Activated T-cell treated with anti-CD3 and anti-CD28 coated beads, Interleukin-2, amount 50 U/mL, for 24 hours (primary cell): Measurements from ENCODE around the gene MCTP2.

Source experiments
- DNase-seq: peaks from one replicate; pipeline ENCODE4 v3.0.0-alpha.2; 2020
- H3K27ac Mint-ChIP-seq: 2 replicates; pipeline ENCODE4 v1.8.0; 2020; ENCODE audit warnings: mild to moderate bottlenecking, mixed read lengths
- H3K27me3 Mint-ChIP-seq: 2 replicates; pipeline ENCODE4 v1.8.0; 2020; ENCODE audit warnings: mixed read lengths
- H3K36me3 Mint-ChIP-seq: 2 replicates; pipeline ENCODE4 v1.8.0; 2020; ENCODE audit warnings: low read depth, mixed read lengths
- H3K4me1 Mint-ChIP-seq: 2 replicates; pipeline ENCODE4 v1.8.0; 2020; ENCODE audit warnings: low read depth, mixed read lengths
- H3K4me3 Mint-ChIP-seq: 2 replicates; pipeline ENCODE4 v1.8.0; 2020; ENCODE audit warnings: mild to moderate bottlenecking, moderate library complexity, mixed read lengths
- H3K9me3 Mint-ChIP-seq: 2 replicates; pipeline ENCODE4 v1.8.0; 2020; ENCODE audit warnings: mixed read lengths

Gene MCTP2

GRCh38 chr15:94287794-94288246, 56.5 kb downstream of the MCTP2 start:
- Mint-ChIP-seq H3K4me1 (peaks cover 42% of the 10 kb centered on the region), H3K9me3 (peaks cover 14% of the 10 kb centered on the region), H3K27ac (peak overlapping the region; percentile 72), H3K36me3 (peaks cover 48% of the 10 kb centered on the region), H3K4me3 (peak overlapping the region; percentile 49), H3K27me3 (no peaks in the 10 kb centered on the region)
- DNase-seq, result no peak

GRCh38 chr15:94290730-94291129, 59.4 kb downstream of the MCTP2 start:
- no peak overlapping the region for H3K4me3 Mint-ChIP-seq
- peaks cover 33% of the 10 kb centered on the region for H3K36me3 Mint-ChIP-seq
- H3K27ac Mint-ChIP-seq, result no peak overlapping the region
- peaks cover 56% of the 10 kb centered on the region for H3K4me1 Mint-ChIP-seq
- DNase-seq, result no peak
- H3K9me3 Mint-ChIP-seq, result peaks cover 14% of the 10 kb centered on the region
- H3K27me3 Mint-ChIP-seq, result no peaks in the 10 kb centered on the region

- Mint-ChIP-seq H3K4me1 (peaks cover 49% of the 10 kb centered on the region), H3K4me3 (no peak overlapping the region), H3K36me3 (peaks cover 29% of the 10 kb centered on the region), H3K27ac (no peak overlapping the region), H3K27me3 (no peaks in the 10 kb centered on the region), H3K9me3 (peaks cover 12% of the 10 kb centered on the region)
- no peak for DNase-seq
Measured at GRCh38 chr15:94293411-94294402, 62.3 kb downstream of the MCTP2 start.

- Mint-ChIP-seq H3K4me1 (peaks cover 50% of the 10 kb centered on the region), H3K9me3 (peaks cover 8% of the 10 kb centered on the region), H3K36me3 (peaks cover 30% of the 10 kb centered on the region), H3K4me3 (no peak overlapping the region), H3K27ac (no peak overlapping the region), H3K27me3 (no peaks in the 10 kb centered on the region)
- no peak for DNase-seq
Measured at GRCh38 chr15:94294556-94294955, 63.2 kb downstream of the MCTP2 start.

GRCh38 chr15:94295275-94295674, 63.9 kb downstream of the MCTP2 start:
- peaks cover 51% of the 10 kb centered on the region for H3K4me1 Mint-ChIP-seq
- H3K4me3 Mint-ChIP-seq, result no peak overlapping the region
- H3K36me3 Mint-ChIP-seq, result peaks cover 32% of the 10 kb centered on the region
- H3K27me3 Mint-ChIP-seq, result no peaks in the 10 kb centered on the region
- H3K9me3 Mint-ChIP-seq, result peaks cover 6% of the 10 kb centered on the region
- no peak overlapping the region for H3K27ac Mint-ChIP-seq
- DNase-seq, result no peak

GRCh38 chr15:94296717-94297116, 65.4 kb downstream of the MCTP2 start:
- no peaks in the 10 kb centered on the region for H3K9me3 Mint-ChIP-seq
- no peak for DNase-seq
- peaks cover 49% of the 10 kb centered on the region for H3K4me1 Mint-ChIP-seq
- no peaks in the 10 kb centered on the region for H3K27me3 Mint-ChIP-seq
- H3K27ac Mint-ChIP-seq, result peak overlapping the region; percentile 44
- peaks cover 40% of the 10 kb centered on the region for H3K36me3 Mint-ChIP-seq
- H3K4me3 Mint-ChIP-seq, result no peak overlapping the region

- H3K4me3 Mint-ChIP-seq, result no peak overlapping the region
- H3K27me3 Mint-ChIP-seq, result no peaks in the 10 kb centered on the region
- peaks cover 5% of the 10 kb centered on the region for H3K9me3 Mint-ChIP-seq
- peak overlapping the region; percentile 1 for H3K27ac Mint-ChIP-seq
- DNase-seq, result no peak
- peaks cover 47% of the 10 kb centered on the region for H3K36me3 Mint-ChIP-seq
- H3K4me1 Mint-ChIP-seq, result peaks cover 46% of the 10 kb centered on the region
Measured at GRCh38 chr15:94297558-94297957, 66.2 kb downstream of the MCTP2 start.

GRCh38 chr15:94298364-94298763, 67.0 kb downstream of the MCTP2 start:
- peaks cover 11% of the 10 kb centered on the region for H3K9me3 Mint-ChIP-seq
- peaks cover 53% of the 10 kb centered on the region for H3K36me3 Mint-ChIP-seq

GRCh38 chr15:94300612-94301011, 69.3 kb downstream of the MCTP2 start:
- Mint-ChIP-seq H3K27ac (no peak overlapping the region), H3K4me3 (no peak overlapping the region), H3K4me1 (peaks cover 55% of the 10 kb centered on the region), H3K36me3 (peaks cover 72% of the 10 kb centered on the region), H3K27me3 (no peaks in the 10 kb centered on the region), H3K9me3 (peaks cover 24% of the 10 kb centered on the region)
- no peak for DNase-seq

More at GRCh38 chr15:94298364-94298763, 67.0 kb downstream of the MCTP2 start:
- Mint-ChIP-seq H3K27ac (no peak overlapping the region), H3K27me3 (no peaks in the 10 kb centered on the region), H3K4me1 (peaks cover 49% of the 10 kb centered on the region), H3K4me3 (no peak overlapping the region)
- DNase-seq, result no peak

- Mint-ChIP-seq H3K9me3 (peaks cover 35% of the 10 kb centered on the region), H3K27ac (peak overlapping the region; percentile 83), H3K4me3 (no peak overlapping the region), H3K27me3 (no peaks in the 10 kb centered on the region), H3K36me3 (peaks cover 86% of the 10 kb centered on the region), H3K4me1 (peaks cover 48% of the 10 kb centered on the region)
- DNase-seq, result no peak
Measured at GRCh38 chr15:94305133-94305532, 73.8 kb downstream of the MCTP2 start.

- DNase-seq, result peak; percentile 44
- peaks cover 74% of the 10 kb centered on the region for H3K36me3 Mint-ChIP-seq
- H3K27me3 Mint-ChIP-seq, result no peaks in the 10 kb centered on the region
- peaks cover 48% of the 10 kb centered on the region for H3K4me1 Mint-ChIP-seq
- H3K4me3 Mint-ChIP-seq, result peak overlapping the region; percentile 15
- peak overlapping the region; percentile 92 for H3K27ac Mint-ChIP-seq
- H3K9me3 Mint-ChIP-seq, result peaks cover 34% of the 10 kb centered on the region
Measured at GRCh38 chr15:94306700-94307650, 75.6 kb downstream of the MCTP2 start.

- Mint-ChIP-seq H3K27ac (no peak overlapping the region), H3K9me3 (no peaks in the 10 kb centered on the region), H3K36me3 (peaks cover 58% of the 10 kb centered on the region), H3K27me3 (no peaks in the 10 kb centered on the region), H3K4me3 (no peak overlapping the region), H3K4me1 (peaks cover 4% of the 10 kb centered on the region)
- no peak for DNase-seq
Measured at GRCh38 chr15:94312946-94313345, 81.6 kb downstream of the MCTP2 start.

- H3K4me1 Mint-ChIP-seq, result peaks cover 4% of the 10 kb centered on the region
- no peak overlapping the region for H3K4me3 Mint-ChIP-seq
- H3K27me3 Mint-ChIP-seq, result no peaks in the 10 kb centered on the region
- no peak for DNase-seq
- H3K9me3 Mint-ChIP-seq, result no peaks in the 10 kb centered on the region
- H3K27ac Mint-ChIP-seq, result peak overlapping the region; percentile 16
- H3K36me3 Mint-ChIP-seq, result peaks cover 57% of the 10 kb centered on the region
Measured at GRCh38 chr15:94314639-94315038, 83.3 kb downstream of the MCTP2 start.

- DNase-seq, result no peak
- no peaks in the 10 kb centered on the region for H3K9me3 Mint-ChIP-seq
- H3K4me1 Mint-ChIP-seq, result peaks cover 4% of the 10 kb centered on the region
- H3K4me3 Mint-ChIP-seq, result no peak overlapping the region
- H3K27ac Mint-ChIP-seq, result peak overlapping the region; percentile 44
- no peaks in the 10 kb centered on the region for H3K27me3 Mint-ChIP-seq
- peaks cover 56% of the 10 kb centered on the region for H3K36me3 Mint-ChIP-seq
Measured at GRCh38 chr15:94317211-94317610, 85.8 kb downstream of the MCTP2 start.
